GM12864 (cell line): ENCODE results near the gene MIAT.

ENCODE experiments used
- DNase-seq: peaks from one replicate; pipeline ENCODE4 v3.0.0-alpha.2; 2011; ENCODE audit warnings: low read depth
- H3K4me3 ChIP-seq: 2 replicates; pipeline ENCODE4 v1.5.1; 2011; ENCODE audit warnings: mild to moderate bottlenecking, low read depth, low read length, control low read depth
- CTCF ChIP-seq: IDR thresholded peaks from 2 replicates; pipeline ENCODE4 v1.5.1; 2011; ENCODE audit warnings: low read depth, mild to moderate bottlenecking, moderate library complexity, low read length, control low read depth, inconsistent platforms; ENCODE audit errors: missing control alignments

Gene MIAT

GRCh38 chr22:26687439-26687838, 30.1 kb downstream of the MIAT start:
- DNase-seq: no peak
- TF ChIP-seq CTCF: no peak
- no peak overlapping the region for H3K4me3 ChIP-seq

GRCh38 chr22:26689513-26690301, 32.3 kb downstream of the MIAT start:
- no peak for DNase-seq
- TF ChIP-seq CTCF: no peak
- no peak overlapping the region for H3K4me3 ChIP-seq

GRCh38 chr22:26690654-26691376, 33.4 kb downstream of the MIAT start:
- no peak for DNase-seq
- H3K4me3 ChIP-seq: no peak overlapping the region
- no peak for TF ChIP-seq CTCF

- no peak overlapping the region for H3K4me3 ChIP-seq
- DNase-seq: no peak
- TF ChIP-seq CTCF: no peak
Measured at GRCh38 chr22:26691377-26691716, 34.0 kb downstream of the MIAT start.

- no peak overlapping the region for H3K4me3 ChIP-seq
- TF ChIP-seq CTCF: no peak
- no peak for DNase-seq
Measured at GRCh38 chr22:26692215-26692614, 34.8 kb downstream of the MIAT start.

GRCh38 chr22:26697151-26697550, 39.8 kb downstream of the MIAT start:
- no peak for TF ChIP-seq CTCF
- no peak for DNase-seq
- no peak overlapping the region for H3K4me3 ChIP-seq

- no peak overlapping the region for H3K4me3 ChIP-seq
- no peak for DNase-seq
- TF ChIP-seq CTCF: no peak
Measured at GRCh38 chr22:26700462-26700861, 43.1 kb downstream of the MIAT start.
